BJ (cell line): ENCODE results near the gene CRTAC1. TPM values are rescaled to one million over a fixed set of nuclear protein-coding genes. Genes with fewer than 3 reads are reported as not detected.

Source experiments
- CTCF ChIA-PET: fragments of 350-600 bp; formaldehyde crosslinking; extraction: SDS; loops from one replicate; lab custom pipeline; 2021; ENCODE audit warnings: antibody characterized with exemption, inconsistent platforms; lab: Yijun Ruan, JAX
- POLR2A ChIA-PET: fragments of 300-600 bp; sonication (Branson Sonifier 250); formaldehyde crosslinking; extraction: SDS; loops from one replicate; lab custom pipeline; 2021; ENCODE audit warnings: antibody characterized with exemption; lab: Charles Lee
- DNase-seq: peaks from one replicate; pipeline ENCODE4 v3.0.0-alpha.2; 2011; ENCODE audit warnings: low read depth
- H3K27me3 ChIP-seq: 2 replicates; pipeline ENCODE4 v1.6.0; 2011; ENCODE audit warnings: low read length; ENCODE audit not compliant: control insufficient read depth, insufficient read depth
- H3K36me3 ChIP-seq: 2 replicates; pipeline ENCODE4 v1.5.1; 2011; ENCODE audit warnings: low read length; ENCODE audit not compliant: control insufficient read depth, insufficient read depth
- H3K4me3 ChIP-seq: 2 replicates; pipeline ENCODE4 v1.5.1; 2011; ENCODE audit warnings: low read depth, mild to moderate bottlenecking, control low read depth, low read length
- polyA plus RNA-seq: library from polyadenylated mRNA; depleted of rRNA; stranded (reverse); fragments of >200 nt; gene quantifications from 2 replicates; pipeline ENCODE4 v1.2.3, GENCODE V29; 2011
- TF ChIP-seq, protein P1 (sequence below): IDR thresholded peaks from 2 replicates; pipeline ENCODE4 v1.5.1; 2011; ENCODE audit warnings: low read depth, mild to moderate bottlenecking, control low read depth, inconsistent platforms, low read length, moderate library complexity; ENCODE audit not compliant: insufficient read depth

CRTAC1 gene
- polyA plus RNA-seq, 1 experiment: not detected

DNA sequence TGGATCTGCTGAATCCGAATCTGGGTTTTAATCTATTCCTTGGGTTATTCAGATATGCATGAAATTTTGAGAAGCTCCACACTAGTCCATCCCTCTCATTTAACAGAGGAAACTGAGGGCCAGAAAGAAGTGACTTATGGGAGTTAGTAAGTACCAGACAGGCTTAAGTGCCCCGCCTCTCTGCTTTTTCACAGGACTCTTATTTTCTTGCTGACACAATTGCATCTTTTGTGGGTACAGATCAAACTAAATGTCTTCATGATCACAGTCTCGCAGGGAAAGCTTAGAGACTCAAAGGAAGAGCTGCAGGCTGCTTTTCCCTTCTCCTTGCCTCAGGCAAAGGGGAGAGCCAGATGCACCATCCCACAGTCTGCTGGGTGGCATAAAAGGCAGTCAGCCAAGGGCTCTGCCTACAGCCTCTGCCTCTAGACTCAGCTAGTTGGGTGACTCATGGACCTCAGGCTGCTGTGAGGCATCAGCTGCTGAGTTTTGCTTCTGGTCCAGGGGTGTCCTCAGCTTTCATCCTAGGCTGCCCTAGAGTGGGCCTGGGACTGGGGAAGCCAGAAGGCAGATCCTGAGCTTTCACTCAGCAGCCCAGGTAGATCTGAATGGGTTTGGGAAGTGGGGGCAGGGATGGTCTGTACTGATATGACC lies 169.2 kb downstream of the CRTAC1 start:
- TF ChIP-seq, protein P1, sequence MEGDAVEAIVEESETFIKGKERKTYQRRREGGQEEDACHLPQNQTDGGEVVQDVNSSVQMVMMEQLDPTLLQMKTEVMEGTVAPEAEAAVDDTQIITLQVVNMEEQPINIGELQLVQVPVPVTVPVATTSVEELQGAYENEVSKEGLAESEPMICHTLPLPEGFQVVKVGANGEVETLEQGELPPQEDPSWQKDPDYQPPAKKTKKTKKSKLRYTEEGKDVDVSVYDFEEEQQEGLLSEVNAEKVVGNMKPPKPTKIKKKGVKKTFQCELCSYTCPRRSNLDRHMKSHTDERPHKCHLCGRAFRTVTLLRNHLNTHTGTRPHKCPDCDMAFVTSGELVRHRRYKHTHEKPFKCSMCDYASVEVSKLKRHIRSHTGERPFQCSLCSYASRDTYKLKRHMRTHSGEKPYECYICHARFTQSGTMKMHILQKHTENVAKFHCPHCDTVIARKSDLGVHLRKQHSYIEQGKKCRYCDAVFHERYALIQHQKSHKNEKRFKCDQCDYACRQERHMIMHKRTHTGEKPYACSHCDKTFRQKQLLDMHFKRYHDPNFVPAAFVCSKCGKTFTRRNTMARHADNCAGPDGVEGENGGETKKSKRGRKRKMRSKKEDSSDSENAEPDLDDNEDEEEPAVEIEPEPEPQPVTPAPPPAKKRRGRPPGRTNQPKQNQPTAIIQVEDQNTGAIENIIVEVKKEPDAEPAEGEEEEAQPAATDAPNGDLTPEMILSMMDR: no peak
- H3K4me3 ChIP-seq: no peak overlapping the region
- ChIA-PET POLR2A (no interaction called here), CTCF (interaction anchor here (0.8 to 2.8 kb wide), 5 partner anchors 8 to 69 kb away, joined by 3 to 9 read pairs (median 6); no protein-coding TSS in a partner anchor)
- H3K27me3 ChIP-seq: peaks cover 9% of the 10 kb centered on the region
- no peak for DNase-seq
- H3K36me3 ChIP-seq: no peaks in the 10 kb centered on the region

DNA sequence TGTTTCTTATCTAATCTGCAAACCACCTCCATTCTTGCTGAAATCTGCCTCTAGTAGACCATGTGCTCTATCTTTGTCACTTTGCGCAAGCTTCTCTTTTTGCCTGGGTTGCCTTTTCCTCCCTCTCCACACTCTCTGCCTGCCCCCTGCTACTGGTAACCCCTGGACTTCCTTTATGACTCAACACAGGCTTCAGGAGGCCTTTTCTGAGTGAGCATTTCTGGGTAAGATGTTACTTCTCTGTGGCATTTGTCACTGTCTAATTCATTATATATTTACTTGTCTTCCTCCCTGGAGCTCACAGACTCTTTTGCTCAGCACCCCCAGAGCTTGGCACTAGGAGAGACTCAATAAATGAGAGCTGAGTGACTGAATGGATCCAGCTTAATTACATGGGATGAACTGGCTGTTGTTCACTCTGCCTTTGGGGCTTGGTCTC lies 172.4 kb downstream of the CRTAC1 start:
- Histone ChIP-seq H3K36me3 (no peaks in the 10 kb centered on the region), H3K4me3 (no peak overlapping the region), H3K27me3 (peaks cover 3% of the 10 kb centered on the region)
- TF ChIP-seq, protein P1: no peak
- no peak for DNase-seq
- POLR2A ChIA-PET: no interaction called here
- CTCF ChIA-PET: interaction anchor here (2.3 kb wide), 1 partner anchor 66 kb away, joined by 12 read pairs; no protein-coding TSS in a partner anchor

GRCh38 chr10:97854743-97855142 lies 175.7 kb downstream of the CRTAC1 start:
- POLR2A ChIA-PET: no interaction called here
- Histone ChIP-seq H3K4me3 (no peak overlapping the region), H3K27me3 (peaks cover 12% of the 10 kb centered on the region), H3K36me3 (no peaks in the 10 kb centered on the region)
- TF ChIP-seq, protein P1: no peak
- CTCF ChIA-PET: no interaction called here
- DNase-seq: no peak

GRCh38 chr10:97852840-97853405 lies 177.5 kb downstream of the CRTAC1 start:
- POLR2A ChIA-PET: no interaction called here
- H3K36me3 ChIP-seq: no peaks in the 10 kb centered on the region
- CTCF ChIA-PET: no interaction called here
- no peak overlapping the region for H3K4me3 ChIP-seq
- peaks cover 10% of the 10 kb centered on the region for H3K27me3 ChIP-seq
- TF ChIP-seq, protein P1: no peak
- DNase-seq: no peak

- H3K4me3 ChIP-seq: no peak overlapping the region
- ChIA-PET POLR2A (no interaction called here), CTCF (interaction anchor here (0.7 kb wide), 1 partner anchor 17 kb away, joined by 3 read pairs; no protein-coding TSS in a partner anchor)
- TF ChIP-seq, protein P1: no peak
- H3K27me3 ChIP-seq: peaks cover 10% of the 10 kb centered on the region
- no peaks in the 10 kb centered on the region for H3K36me3 ChIP-seq
- no peak for DNase-seq
Measured at GRCh38 chr10:97852277-97852676, 178.1 kb downstream of the CRTAC1 start.
